Breast epithelium (tissue), 4 donors: ENCODE data around the gene UBAP1L. TPM values are rescaled to one million over a fixed set of nuclear protein-coding genes. Genes with fewer than 3 reads are reported as not detected.
"Not testable (repeated sequence)": the region's sequence is repeated elsewhere in the genome, so short reads cannot be mapped to it uniquely, and the experiment has no call there.

Source experiments
- DNase-seq, 2 donors: peaks; one replicate each; pipeline ENCODE4 v3.0.0-alpha.2; 2019; ENCODE audit warnings: low spot score in 2 of 2
- H3K27ac ChIP-seq, 2 donors: fragments of 200-600 bp; sonication (generic) in 1 of 2; one replicate each; pipeline ENCODE4 v1.5.1; 2016 to 2019; ENCODE audit warnings: mild to moderate bottlenecking in 1 of 2
- H3K27me3 ChIP-seq, 2 donors: fragments of 200-600 bp; sonication (generic) in 1 of 2; one replicate each; pipeline versions ENCODE4 v1.5.1 to v1.6.0; 2017 to 2019; ENCODE audit warnings: control low read depth in 1 of 2, mild to moderate bottlenecking in 1 of 2
- H3K36me3 ChIP-seq: fragments of 200-600 bp; one replicate; pipeline ENCODE4 v1.5.1; 2019
- H3K4me1 ChIP-seq, 2 donors: fragments of 200-600 bp; sonication (generic); one replicate each; pipeline ENCODE4 v1.5.1; 2016 to 2019; ENCODE audit warnings: control low read depth in 1 of 2
- H3K4me3 ChIP-seq, 3 donors: fragments of 200-600 bp; sonication (generic); 1 replicate in 2 of 3; 2 replicates in 1 of 3; pipeline ENCODE4 v1.5.1; 2016 to 2019; ENCODE audit warnings: mild to moderate bottlenecking in 3 of 3, moderate library complexity in 2 of 3
- H3K9me3 ChIP-seq, 2 donors: fragments of 200-600 bp; sonication (generic) in 1 of 2; one replicate each; pipeline ENCODE4 v1.5.1; 2016 to 2019; ENCODE audit warnings: control low read depth in 1 of 2
- CTCF ChIP-seq, 3 donors: fragments of 450-650 bp; IDR thresholded peaks; one replicate each; pipeline ENCODE4 v1.5.1; 2016 to 2017; ENCODE audit warnings: antibody characterized with exemption in 3 of 3, mild to moderate bottlenecking in 3 of 3, moderate library complexity in 3 of 3
- POLR2A ChIP-seq: fragments of 450-650 bp; IDR thresholded peaks from one replicate; pipeline ENCODE4 v1.6.1; 2016; ENCODE audit warnings: antibody characterized with exemption, mild to moderate bottlenecking, moderate library complexity
- POLR2AphosphoS5 ChIP-seq, 3 donors: sonication (generic); formaldehyde crosslinking; IDR thresholded peaks; one replicate each; pipeline ENCODE4 v1.6.1; 2017; ENCODE audit warnings: antibody characterized with exemption in 3 of 3
- intact Hi-C: fragments of 100-400 bp; cut with DNase I; formaldehyde crosslinking; loops from one replicate; pipeline ENCODE4 v1.15.1; 2023; ENCODE audit warnings: low total_unique reads
- total RNA-seq, 3 donors: library from RNA; depleted of rRNA; stranded (reverse); fragments of >200 nt; gene quantifications; one replicate each; pipeline ENCODE4 v1.1.0, GENCODE V29; 2016

Gene UBAP1L
- total RNA-seq, 3 donors from 2014 or later, result 3.7 to 10.0 (median 7.2) TPM

- no peak for TF ChIP-seq CTCF (IDR thresholded peaks at IDR 0.05)
- no peak for TF ChIP-seq POLR2AphosphoS5 (IDR thresholded peaks at IDR 0.05)
- no peak for TF ChIP-seq POLR2A
- no peaks in the 10 kb centered on the region for H3K36me3 ChIP-seq
- peak overlapping the region in 1 of 3 donors; percentile 30 for H3K4me3 ChIP-seq
- no peak for DNase-seq
- H3K4me1 ChIP-seq, result no peaks in the 10 kb centered on the region
- H3K9me3 ChIP-seq, result no peaks in the 10 kb centered on the region
- no peak overlapping the region for H3K27ac ChIP-seq
- peaks cover 0 to 11% of the 10 kb centered on the region in 2 donors for H3K27me3 ChIP-seq
- intact Hi-C loops, result no loop called here
These were observed 37.6 kb downstream of the UBAP1L start for GRCh38 chr15:65077291-65077980.

GRCh38 chr15:65076486-65077290 is 38.3 kb downstream of the UBAP1L start, which contains the start of gene KBTBD13:
KBTBD13 (plus strand) TSS chr15:65076746; CDS start chr15:65076816, 70 bp downstream.
- intact Hi-C loops, result no loop called here
- no peak for DNase-seq
- no peaks in the 10 kb centered on the region for H3K4me1 ChIP-seq
- no peaks in the 10 kb centered on the region for H3K36me3 ChIP-seq
- H3K4me3 ChIP-seq, result peak within 1 kb of the TSS in 1 of 3 donors; percentile 30
- H3K9me3 ChIP-seq, result no peaks in the 10 kb centered on the region
- peaks cover 0 to 11% of the 10 kb centered on the region in 2 donors for H3K27me3 ChIP-seq
- no peak within 1 kb of the TSS for H3K27ac ChIP-seq
- TF ChIP-seq POLR2AphosphoS5 (IDR thresholded peaks at IDR 0.05) (no peak), CTCF (IDR thresholded peaks at IDR 0.05) (no peak), POLR2A (no peak)

- H3K4me1 ChIP-seq, intact Hi-C loops, H3K9me3 ChIP-seq, H3K36me3 ChIP-seq, H3K4me3 ChIP-seq, H3K27ac ChIP-seq, DNase-seq: not testable (repeated sequence)
- H3K27me3 ChIP-seq, result peaks cover 0 to 11% of the 10 kb centered on the region in 2 donors
These were observed 39.2 kb downstream of the UBAP1L start for GRCh38 chr15:65075607-65076395.

GRCh38 chr15:65074946-65075345 is 40.1 kb downstream of the UBAP1L start:
- H3K27ac ChIP-seq, H3K4me1 ChIP-seq, intact Hi-C loops: not testable (repeated sequence)

GRCh38 chr15:65072617-65073016 is 42.4 kb downstream of the UBAP1L start:
- intact Hi-C loops, result no loop called here
- Histone ChIP-seq H3K27me3 (peaks cover 0 to 11% of the 10 kb centered on the region in 2 donors), H3K36me3 (no peaks in the 10 kb centered on the region), H3K4me3 (no peak overlapping the region), H3K27ac (peak overlapping the region in 1 of 2 donors; percentile 25), H3K4me1 (no peaks in the 10 kb centered on the region), H3K9me3 (no peaks in the 10 kb centered on the region)
- no peak for DNase-seq
- no peak for TF ChIP-seq CTCF (IDR thresholded peaks at IDR 0.05)
- TF ChIP-seq POLR2AphosphoS5 (IDR thresholded peaks at IDR 0.05), result no peak
- TF ChIP-seq POLR2A, result no peak

More at GRCh38 chr15:65074946-65075345, 40.1 kb downstream of the UBAP1L start:
- not testable (repeated sequence) for DNase-seq, H3K9me3 ChIP-seq, H3K4me3 ChIP-seq, H3K36me3 ChIP-seq
- peaks cover 0 to 11% of the 10 kb centered on the region in 2 donors for H3K27me3 ChIP-seq
